ENCODE data around the gene ZNF45. TPM values are rescaled to one million over a fixed set of nuclear protein-coding genes. Genes with fewer than 3 reads are reported as not detected.

ZNF45 gene
- total RNA-seq, 1 experiment from 2014 or later: 19.8 TPM

- Histone ChIP-seq H3K79me1 (ENCODE audit: insufficient read depth, low read depth, low read length, poor library complexity, severe bottlenecking) (peaks cover 3% of the 10 kb centered on the region), H3T11ph (ENCODE audit: low read length) (no peak within 1 kb of the TSS), H3K9me3 (ENCODE audit: control insufficient read depth, low read depth, low read length) (no peaks in the 10 kb centered on the region), H3K4ac (ENCODE audit: low read depth, low read length) (no peak within 1 kb of the TSS), H3K18ac (ENCODE audit: insufficient read length, low read depth, low read length) (no peak within 1 kb of the TSS), H2BK5ac (ENCODE audit: insufficient read length, low read length) (no peak within 1 kb of the TSS), H3K4me1 (ENCODE audit: insufficient read depth, low read length) (no peaks in the 10 kb centered on the region), H4K5ac (ENCODE audit: insufficient read length, low read depth, low read length) (no peak within 1 kb of the TSS), H4K8ac (replicated peaks; ENCODE audit: insufficient read length, low read depth, low read length) (no peak within 1 kb of the TSS), H4K20me1 (ENCODE audit: control insufficient read depth, insufficient read depth, insufficient read length) (no peaks in the 10 kb centered on the region), H3K27me3 (ENCODE audit: insufficient read depth, low read length) (no peaks in the 10 kb centered on the region), H3K14ac (ENCODE audit: insufficient read depth, low read length) (no peak within 1 kb of the TSS), H3K27ac (ENCODE audit: insufficient read length, low read depth, low read length) (no peak within 1 kb of the TSS), H3K23me2 (ENCODE audit: insufficient read length, low read depth, low read length, poor library complexity, severe bottlenecking) (peaks cover 6% of the 10 kb centered on the region), H3K4me2 (ENCODE audit: insufficient read depth, insufficient read length, low read length) (peak within 1 kb of the TSS; percentile 94), H3K79me2 (ENCODE audit: insufficient read depth, low read length) (no peaks in the 10 kb centered on the region; the same call in 1 of the 2 replicates), H3K9ac (ENCODE audit: extremely low read depth, insufficient read length, low read length) (peak within 1 kb of the TSS; percentile 50), H2BK120ac (ENCODE audit: low read depth, low read length, poor library complexity, severe bottlenecking) (no peak within 1 kb of the TSS), H2BK12ac (ENCODE audit: insufficient read length, low read depth, low read length) (no peak within 1 kb of the TSS), H4K91ac (ENCODE audit: insufficient read length, low read depth, low read length) (no peak within 1 kb of the TSS), H3K23ac (ENCODE audit: insufficient read length, low read depth, low read length) (no peak within 1 kb of the TSS), H2BK15ac (ENCODE audit: low read depth, low read length) (no peak within 1 kb of the TSS), H2AFZ (ENCODE audit: low read length) (peak within 1 kb of the TSS; percentile 46), H3K56ac (ENCODE audit: insufficient read length, low read depth, low read length) (no peak within 1 kb of the TSS), H2AK5ac (ENCODE audit: insufficient read length, low read length) (no peak within 1 kb of the TSS), H2BK20ac (ENCODE audit: low read depth, low read length, poor library complexity, severe bottlenecking) (no peak within 1 kb of the TSS)
- no peaks in the 10 kb centered on the region for H3K27me3 Mint-ChIP-seq (ENCODE audit: low read depth)
- peak within 1 kb of the TSS in 2 of 3 experiments; percentile 96; a peak in 3 of 7 replicates for H3K27ac Mint-ChIP-seq
- TF ChIP-seq, protein P1, sequence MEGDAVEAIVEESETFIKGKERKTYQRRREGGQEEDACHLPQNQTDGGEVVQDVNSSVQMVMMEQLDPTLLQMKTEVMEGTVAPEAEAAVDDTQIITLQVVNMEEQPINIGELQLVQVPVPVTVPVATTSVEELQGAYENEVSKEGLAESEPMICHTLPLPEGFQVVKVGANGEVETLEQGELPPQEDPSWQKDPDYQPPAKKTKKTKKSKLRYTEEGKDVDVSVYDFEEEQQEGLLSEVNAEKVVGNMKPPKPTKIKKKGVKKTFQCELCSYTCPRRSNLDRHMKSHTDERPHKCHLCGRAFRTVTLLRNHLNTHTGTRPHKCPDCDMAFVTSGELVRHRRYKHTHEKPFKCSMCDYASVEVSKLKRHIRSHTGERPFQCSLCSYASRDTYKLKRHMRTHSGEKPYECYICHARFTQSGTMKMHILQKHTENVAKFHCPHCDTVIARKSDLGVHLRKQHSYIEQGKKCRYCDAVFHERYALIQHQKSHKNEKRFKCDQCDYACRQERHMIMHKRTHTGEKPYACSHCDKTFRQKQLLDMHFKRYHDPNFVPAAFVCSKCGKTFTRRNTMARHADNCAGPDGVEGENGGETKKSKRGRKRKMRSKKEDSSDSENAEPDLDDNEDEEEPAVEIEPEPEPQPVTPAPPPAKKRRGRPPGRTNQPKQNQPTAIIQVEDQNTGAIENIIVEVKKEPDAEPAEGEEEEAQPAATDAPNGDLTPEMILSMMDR (conservative IDR thresholded peaks at IDR 0.05): no peak
- peak within 1 kb of the TSS; percentile 97 to 98 for H3K4me3 Mint-ChIP-seq
- H3K4me1 Mint-ChIP-seq: no peaks in the 10 kb centered on the region; a peak in 1 of 4 replicates
- no CpG with 5 or more reads among the region's 40 CpGs for WGBS (ENCODE audit: extremely low coverage, insufficient read length, low lambda C conversion rate)
- peaks cover 5 to 9% (median 6%) of the 10 kb centered on the region in 3 experiments; a peak in 6 of 7 replicates for H3K36me3 Mint-ChIP-seq (ENCODE audit: insufficient read depth in 1 of 3, low read depth in 3 of 3)
- peak; percentile 96 for DNase-seq
- H3K9me3 Mint-ChIP-seq: peaks cover 17 to 43% of the 10 kb centered on the region in 2 experiments
Observed at GRCh38 chr19:43983912-43984686, 49.0 kb upstream of the ZNF45 start, which contains the start of gene ZNF155. TSS of gene ZNF155 (plus strand) at chr19:43984188. CDS start at chr19:43988544, 4,356 bp downstream.

Data from H9 (cell line).